ENCODE results near the gene BTBD19. TPM values are rescaled to one million over a fixed set of nuclear protein-coding genes. Genes with fewer than 3 reads are reported as not detected.
"Not testable (repeated sequence)": the region's sequence is repeated elsewhere in the genome, so short reads cannot be mapped to it uniquely, and the experiment has no call there.

BTBD19 gene
- total RNA-seq, 1 donor from 2014 or later: 5.7 TPM

DNA sequence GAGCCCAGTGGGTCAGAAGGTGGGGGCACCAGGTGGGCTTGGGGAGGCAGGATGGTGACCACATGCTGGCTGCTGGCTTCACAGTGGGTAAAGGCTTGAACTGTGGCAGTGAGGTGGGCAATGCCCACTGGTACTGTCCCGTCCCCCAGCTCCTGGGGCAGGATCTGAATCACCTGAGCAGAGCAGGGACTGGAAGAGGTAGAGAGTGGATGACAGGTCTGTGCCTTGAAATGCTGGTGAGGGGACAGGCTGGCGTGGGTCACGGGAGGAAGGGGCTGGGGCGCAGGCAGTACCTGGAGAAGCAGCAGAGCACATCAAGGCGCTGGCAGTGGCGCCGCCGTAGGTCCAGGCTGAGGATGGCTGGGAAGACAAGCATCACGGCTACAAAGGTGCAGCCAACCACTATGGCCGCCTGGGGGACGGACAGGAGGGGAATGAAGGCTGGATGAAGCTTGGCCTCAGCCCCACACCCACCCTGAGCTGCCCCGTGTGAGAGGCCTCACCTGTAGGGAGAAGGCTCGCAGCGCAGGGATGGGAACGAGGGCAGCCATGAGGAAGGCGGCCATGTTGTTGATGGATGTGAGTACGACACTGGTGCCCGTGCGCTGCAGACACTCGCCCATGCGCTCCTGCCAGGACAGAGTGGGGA is 19.8 kb downstream of the BTBD19 start:
- peaks cover 0 to 1% (median 0%) of the 10 kb centered on the region in 3 donors for H3K36me3 ChIP-seq (ENCODE audit: control insufficient read depth in 3 of 3, insufficient read depth in 3 of 3, low read length in 3 of 3)
- H3K4me3 ChIP-seq (ENCODE audit: low read length in 3 of 3): no peak overlapping the region
- peaks cover 0 to 4% (median 3%) of the 10 kb centered on the region in 3 donors for H3K4me1 ChIP-seq (ENCODE audit: control insufficient read depth in 3 of 3, insufficient read depth in 3 of 3, low read length in 3 of 3)
- H3K9ac ChIP-seq (ENCODE audit: low read depth in 1 of 3, low read length in 3 of 3): no peak overlapping the region
- peaks cover 0 to 9% (median 2%) of the 10 kb centered on the region in 3 donors for H3K27me3 ChIP-seq (ENCODE audit: control insufficient read depth in 3 of 3, insufficient read depth in 3 of 3, low read length in 3 of 3)
- H3K27ac ChIP-seq (ENCODE audit: low read depth, low read length): no peak overlapping the region
- H3K9me3 ChIP-seq (ENCODE audit: control insufficient read depth in 3 of 3, low read length in 3 of 3): no peaks in the 10 kb centered on the region

GRCh38 chr1:44828841-44829440 is 20.6 kb downstream of the BTBD19 start:
- H3K36me3 ChIP-seq (ENCODE audit: control insufficient read depth in 3 of 3, insufficient read depth in 3 of 3, low read length in 3 of 3): peaks cover 0 to 1% (median 0%) of the 10 kb centered on the region in 3 donors
- H3K9me3 ChIP-seq (ENCODE audit: control insufficient read depth in 3 of 3, low read length in 3 of 3): no peaks in the 10 kb centered on the region
- H3K9ac ChIP-seq (ENCODE audit: low read depth in 1 of 3, low read length in 3 of 3): no peak overlapping the region
- no peak overlapping the region for H3K27ac ChIP-seq (ENCODE audit: low read depth, low read length)
- peaks cover 0 to 9% (median 2%) of the 10 kb centered on the region in 3 donors for H3K27me3 ChIP-seq (ENCODE audit: control insufficient read depth in 3 of 3, insufficient read depth in 3 of 3, low read length in 3 of 3)
- peaks cover 0 to 4% (median 3%) of the 10 kb centered on the region in 3 donors for H3K4me1 ChIP-seq (ENCODE audit: control insufficient read depth in 3 of 3, insufficient read depth in 3 of 3, low read length in 3 of 3)
- H3K4me3 ChIP-seq (ENCODE audit: low read length in 3 of 3): no peak overlapping the region

GRCh38 chr1:44829506-44830384 is 21.4 kb downstream of the BTBD19 start:
- Histone ChIP-seq H3K9me3 (ENCODE audit: control insufficient read depth in 3 of 3, low read length in 3 of 3) (no peaks in the 10 kb centered on the region), H3K27me3 (ENCODE audit: control insufficient read depth in 3 of 3, insufficient read depth in 3 of 3, low read length in 3 of 3) (peaks cover 0 to 9% (median 2%) of the 10 kb centered on the region in 3 donors), H3K4me1 (ENCODE audit: control insufficient read depth in 3 of 3, insufficient read depth in 3 of 3, low read length in 3 of 3) (peaks cover 0 to 4% (median 3%) of the 10 kb centered on the region in 3 donors), H3K9ac (ENCODE audit: low read depth in 1 of 3, low read length in 3 of 3) (no peak overlapping the region), H3K27ac (ENCODE audit: low read depth, low read length) (no peak overlapping the region), H3K36me3 (ENCODE audit: control insufficient read depth in 3 of 3, insufficient read depth in 3 of 3, low read length in 3 of 3) (peaks cover 0 to 1% (median 0%) of the 10 kb centered on the region in 3 donors), H3K4me3 (ENCODE audit: low read length in 3 of 3) (no peak overlapping the region)

- no peak overlapping the region for H3K27ac ChIP-seq (ENCODE audit: low read depth, low read length)
- no peak overlapping the region for H3K9ac ChIP-seq (ENCODE audit: low read depth in 1 of 3, low read length in 3 of 3)
- peaks cover 0 to 9% (median 2%) of the 10 kb centered on the region in 3 donors for H3K27me3 ChIP-seq (ENCODE audit: control insufficient read depth in 3 of 3, insufficient read depth in 3 of 3, low read length in 3 of 3)
Measured at GRCh38 chr1:44830900-44831304, 22.6 kb downstream of the BTBD19 start.

DNA sequence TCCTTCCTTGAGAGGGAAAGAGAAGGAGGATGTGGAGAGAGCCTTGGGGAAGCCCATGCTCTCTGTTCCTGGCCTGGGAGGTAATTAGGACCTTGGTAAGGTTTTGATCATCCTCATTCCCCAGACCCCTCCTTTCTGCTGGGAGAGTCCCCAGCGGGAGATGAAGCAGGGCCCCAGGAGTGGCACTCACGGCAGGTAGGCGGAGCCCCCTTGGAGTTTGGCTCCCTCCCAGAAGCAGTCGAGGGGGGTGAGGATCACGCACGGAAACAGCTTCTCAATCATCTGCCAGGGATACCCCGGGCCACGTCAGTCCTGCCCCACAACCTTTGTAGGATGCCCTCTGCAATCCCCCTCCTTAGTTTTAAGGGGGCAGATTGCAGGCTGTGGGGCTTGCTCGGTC is 23.2 kb downstream of the BTBD19 start:
- H3K27me3 ChIP-seq (ENCODE audit: control insufficient read depth in 3 of 3, insufficient read depth in 3 of 3, low read length in 3 of 3): peaks cover 0 to 9% (median 2%) of the 10 kb centered on the region in 3 donors
- H3K27ac ChIP-seq (ENCODE audit: low read depth, low read length): no peak overlapping the region
- H3K4me1 ChIP-seq (ENCODE audit: control insufficient read depth in 3 of 3, insufficient read depth in 3 of 3, low read length in 3 of 3): peaks cover 2 to 6% (median 4%) of the 10 kb centered on the region in 3 donors
- peaks cover 0 to 1% (median 0%) of the 10 kb centered on the region in 3 donors for H3K36me3 ChIP-seq (ENCODE audit: control insufficient read depth in 3 of 3, insufficient read depth in 3 of 3, low read length in 3 of 3)
- H3K9ac ChIP-seq (ENCODE audit: low read depth in 1 of 3, low read length in 3 of 3): no peak overlapping the region
- H3K4me3 ChIP-seq (ENCODE audit: low read length in 3 of 3): no peak overlapping the region
- H3K9me3 ChIP-seq (ENCODE audit: control insufficient read depth in 3 of 3, low read length in 3 of 3): no peaks in the 10 kb centered on the region

More at GRCh38 chr1:44830900-44831304, 22.6 kb downstream of the BTBD19 start:
- H3K4me1 ChIP-seq (ENCODE audit: control insufficient read depth in 3 of 3, insufficient read depth in 3 of 3, low read length in 3 of 3): peaks cover 4 to 7% (median 4%) of the 10 kb centered on the region in 3 donors
- no peak overlapping the region for H3K4me3 ChIP-seq (ENCODE audit: low read length in 3 of 3)
- H3K36me3 ChIP-seq (ENCODE audit: control insufficient read depth in 3 of 3, insufficient read depth in 3 of 3, low read length in 3 of 3): peaks cover 0 to 1% (median 0%) of the 10 kb centered on the region in 3 donors
- H3K9me3 ChIP-seq (ENCODE audit: control insufficient read depth in 3 of 3, low read length in 3 of 3): no peaks in the 10 kb centered on the region

GRCh38 chr1:44832056-44832705 is 23.9 kb downstream of the BTBD19 start:
- Histone ChIP-seq H3K36me3 (ENCODE audit: control insufficient read depth in 3 of 3, insufficient read depth in 3 of 3, low read length in 3 of 3) (peaks cover 0 to 1% (median 0%) of the 10 kb centered on the region in 3 donors), H3K9me3 (ENCODE audit: control insufficient read depth in 3 of 3, low read length in 3 of 3) (no peaks in the 10 kb centered on the region), H3K27ac (ENCODE audit: low read depth, low read length) (no peak overlapping the region), H3K9ac (ENCODE audit: low read depth in 1 of 3, low read length in 3 of 3) (no peak overlapping the region), H3K27me3 (ENCODE audit: control insufficient read depth in 3 of 3, insufficient read depth in 3 of 3, low read length in 3 of 3) (peaks cover 0 to 9% (median 2%) of the 10 kb centered on the region in 3 donors), H3K4me1 (ENCODE audit: control insufficient read depth in 3 of 3, insufficient read depth in 3 of 3, low read length in 3 of 3) (peaks cover 2 to 6% (median 4%) of the 10 kb centered on the region in 3 donors), H3K4me3 (ENCODE audit: low read length in 3 of 3) (no peak overlapping the region)

GRCh38 chr1:44834328-44834727 is 26.0 kb downstream of the BTBD19 start:
- Histone ChIP-seq H3K9me3 (ENCODE audit: control insufficient read depth in 3 of 3, low read length in 3 of 3) (no peaks in the 10 kb centered on the region), H3K4me3 (ENCODE audit: low read length in 3 of 3) (no peak overlapping the region), H3K9ac (ENCODE audit: low read depth in 1 of 3, low read length in 3 of 3) (no peak overlapping the region), H3K27ac (ENCODE audit: low read depth, low read length) (no peak overlapping the region), H3K36me3 (ENCODE audit: control insufficient read depth in 3 of 3, insufficient read depth in 3 of 3, low read length in 3 of 3) (no peaks in the 10 kb centered on the region), H3K27me3 (ENCODE audit: control insufficient read depth in 3 of 3, insufficient read depth in 3 of 3, low read length in 3 of 3) (peaks cover 0 to 9% (median 2%) of the 10 kb centered on the region in 3 donors), H3K4me1 (ENCODE audit: control insufficient read depth in 3 of 3, insufficient read depth in 3 of 3, low read length in 3 of 3) (peaks cover 2 to 6% (median 4%) of the 10 kb centered on the region in 3 donors)

DNA sequence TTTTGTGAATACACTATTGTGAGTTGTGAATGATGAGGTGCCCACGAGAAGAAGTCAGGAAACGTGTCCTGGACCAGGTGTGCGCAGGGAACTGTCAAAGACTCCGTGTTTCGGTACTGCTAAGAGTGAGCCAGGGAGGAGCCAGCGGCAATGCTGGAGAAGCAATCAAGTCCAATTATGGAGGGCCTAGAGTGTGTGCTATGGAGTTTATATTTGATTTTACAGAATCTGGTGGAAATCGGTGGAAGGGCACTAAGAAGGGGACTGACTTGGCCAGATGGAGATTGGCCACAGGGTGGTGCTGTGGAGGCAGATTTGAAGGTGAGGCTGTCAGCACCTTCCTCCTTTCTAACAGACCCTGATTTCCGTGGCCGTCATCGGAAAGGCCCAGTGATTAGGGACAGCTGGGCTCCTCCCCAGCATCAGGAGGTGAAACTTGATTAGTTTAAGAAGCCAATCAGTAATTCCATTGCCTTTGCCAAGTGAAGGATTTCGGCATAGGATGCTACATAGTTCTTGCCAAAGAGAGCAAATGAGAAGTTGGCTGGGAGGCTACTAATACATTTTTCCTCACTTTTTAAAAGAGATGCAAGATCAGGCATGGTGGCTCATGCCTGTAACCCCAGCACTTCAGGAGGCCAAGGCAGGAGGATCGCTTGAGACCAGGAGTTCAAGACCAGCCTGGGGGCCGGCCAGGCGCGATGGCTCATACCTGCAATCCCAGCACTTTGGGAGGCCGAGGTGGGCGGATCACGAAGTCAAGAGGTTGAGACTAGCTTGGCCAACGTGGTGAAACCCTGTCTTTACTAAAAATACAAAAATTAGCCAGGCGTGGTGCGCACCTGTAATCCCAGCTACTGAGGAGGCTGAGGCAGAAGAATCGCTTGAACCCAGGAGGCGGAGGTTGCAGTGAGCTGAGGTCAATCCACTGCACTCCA is 27.7 kb downstream of the BTBD19 start:
- no peaks in the 10 kb centered on the region for H3K9me3 ChIP-seq (ENCODE audit: control insufficient read depth in 3 of 3, low read length in 3 of 3)
- peak overlapping the region in 1 of 3 donors; percentile 24 for H3K4me3 ChIP-seq (ENCODE audit: low read length in 3 of 3)
- H3K27ac ChIP-seq (ENCODE audit: low read depth, low read length): no peak overlapping the region
- peaks cover 0 to 9% (median 2%) of the 10 kb centered on the region in 3 donors for H3K27me3 ChIP-seq (ENCODE audit: control insufficient read depth in 3 of 3, insufficient read depth in 3 of 3, low read length in 3 of 3)
- H3K36me3 ChIP-seq (ENCODE audit: control insufficient read depth in 3 of 3, insufficient read depth in 3 of 3, low read length in 3 of 3): no peaks in the 10 kb centered on the region
- H3K4me1 ChIP-seq (ENCODE audit: control insufficient read depth in 3 of 3, insufficient read depth in 3 of 3, low read length in 3 of 3): peaks cover 2 to 6% (median 4%) of the 10 kb centered on the region in 3 donors
- H3K9ac ChIP-seq (ENCODE audit: low read depth in 1 of 3, low read length in 3 of 3): peak overlapping the region in 1 of 3 donors; percentile 43

DNA sequence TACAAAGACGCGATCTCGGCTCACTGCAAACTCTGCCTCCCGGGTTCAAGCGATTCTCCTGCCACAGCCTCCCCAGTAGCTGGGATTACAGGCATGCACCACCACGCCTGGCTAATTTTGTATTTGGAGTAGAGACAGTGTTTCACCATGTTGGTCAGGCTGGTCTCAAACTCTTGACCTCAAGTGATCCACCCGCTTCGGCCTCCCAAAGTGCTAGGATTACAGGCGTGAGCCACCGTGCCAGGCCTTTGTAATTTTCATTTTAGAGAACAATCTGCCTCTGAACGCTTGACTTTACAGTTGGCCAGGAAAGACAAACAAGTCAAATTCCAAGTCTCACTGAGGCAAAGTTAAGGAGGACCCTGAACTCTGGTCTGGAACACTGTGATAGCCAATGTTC is 30.0 kb downstream of the BTBD19 start:
- not testable (repeated sequence) for H3K27me3 ChIP-seq (ENCODE audit: control insufficient read depth in 3 of 3, insufficient read depth in 3 of 3, low read length in 3 of 3); H3K9me3 ChIP-seq (ENCODE audit: control insufficient read depth in 3 of 3, low read length in 3 of 3); H3K9ac ChIP-seq (ENCODE audit: low read depth in 1 of 3, low read length in 3 of 3); H3K36me3 ChIP-seq (ENCODE audit: control insufficient read depth in 3 of 3, insufficient read depth in 3 of 3, low read length in 3 of 3); H3K27ac ChIP-seq (ENCODE audit: low read depth, low read length); H3K4me1 ChIP-seq (ENCODE audit: control insufficient read depth in 3 of 3, insufficient read depth in 3 of 3, low read length in 3 of 3); H3K4me3 ChIP-seq (ENCODE audit: low read length in 3 of 3)

All from skeletal muscle tissue (tissue), 4 donors.